KMS-11 (cell line): ENCODE data around the gene SLC6A18.
"Not testable (repeated sequence)": the region's sequence is repeated elsewhere in the genome, so short reads cannot be mapped to it uniquely, and the experiment has no call there.

Source experiments
- H2AFZ ChIP-seq: fragments of 200-600 bp; sonication (generic); 2 replicates; pipeline ENCODE4 v1.6.1; 2016; ENCODE audit warnings: antibody characterized with exemption, mixed run types, low read depth
- H3K27ac ChIP-seq: fragments of 200-600 bp; sonication (generic); 2 replicates; pipeline ENCODE4 v1.6.1; 2016; ENCODE audit warnings: mild to moderate bottlenecking, mixed run types
- H3K27me3 ChIP-seq: fragments of 200-600 bp; sonication (generic); 2 replicates; pipeline ENCODE4 v1.6.1; 2017; ENCODE audit warnings: mild to moderate bottlenecking, low read depth, mixed run types, moderate library complexity; ENCODE audit not compliant: insufficient read depth
- H3K36me3 ChIP-seq: fragments of 200-600 bp; sonication (generic); 2 replicates; pipeline ENCODE4 v1.6.1; 2017; ENCODE audit warnings: mild to moderate bottlenecking, mixed run types; ENCODE audit not compliant: insufficient read depth
- H3K4me1 ChIP-seq: fragments of 200-600 bp; sonication (generic); 2 replicates; pipeline ENCODE4 v1.6.1; 2016; ENCODE audit warnings: mild to moderate bottlenecking, low read depth, mixed run types; ENCODE audit not compliant: poor library complexity, severe bottlenecking
- H3K4me2 ChIP-seq: fragments of 200-600 bp; sonication (generic); 2 replicates; pipeline ENCODE4 v1.7.0; 2016; ENCODE audit warnings: mild to moderate bottlenecking, mixed run types
- H3K4me3 ChIP-seq: fragments of 200-600 bp; sonication (generic); IDR thresholded peaks from 2 replicates; pipeline ENCODE4 v1.6.1; 2017; ENCODE audit warnings: low read depth, low read length, mixed read lengths; ENCODE audit not compliant: insufficient read depth
- H3K79me2 ChIP-seq: fragments of 200-600 bp; sonication (generic); 2 replicates; pipeline ENCODE4 v1.6.1; 2016; ENCODE audit warnings: low read depth, mixed run types; ENCODE audit not compliant: insufficient read depth
- H3K9ac ChIP-seq: fragments of 200-600 bp; sonication (generic); 2 replicates; pipeline ENCODE4 v1.6.1; 2016; ENCODE audit warnings: mild to moderate bottlenecking, mixed run types
- H4K20me1 ChIP-seq: fragments of 200-600 bp; sonication (generic); 2 replicates; pipeline ENCODE4 v1.6.1; 2016; ENCODE audit warnings: mild to moderate bottlenecking, mixed run types; ENCODE audit not compliant: insufficient read depth
- CTCF ChIP-seq: fragments of 200-600 bp; sonication (generic); conservative IDR thresholded peaks from 2 replicates; pipeline ENCODE4 v1.6.1; 2017; ENCODE audit warnings: low read depth, mild to moderate bottlenecking, antibody characterized with exemption, low read length, moderate library complexity, mixed read lengths

SLC6A18 gene

GRCh38 chr5:1279443-1280151 is 54.4 kb downstream of the SLC6A18 start:
- Histone ChIP-seq H3K79me2 (no peaks in the 10 kb centered on the region), H3K36me3 (0 out of 2 replicates have a peak, but pooled peaks cover 4% of the 10 kb centered on the region), H3K9ac (no peak overlapping the region), H4K20me1 (no peaks in the 10 kb centered on the region), H3K27ac (no peak overlapping the region), H3K4me2 (no peak overlapping the region), H2AFZ (no peak overlapping the region), H3K27me3 (no peaks in the 10 kb centered on the region), H3K4me3 (no peak overlapping the region), H3K4me1 (no peaks in the 10 kb centered on the region)
- TF ChIP-seq CTCF, result no peak

- Histone ChIP-seq H3K79me2 (no peaks in the 10 kb centered on the region), H3K27me3 (no peaks in the 10 kb centered on the region), H3K36me3 (0 out of 2 replicates have a peak, but pooled peaks cover 4% of the 10 kb centered on the region), H4K20me1 (no peaks in the 10 kb centered on the region), H3K4me1 (no peaks in the 10 kb centered on the region), H3K4me3 (no peak overlapping the region), H3K27ac (no peak overlapping the region), H3K9ac (no peak overlapping the region), H3K4me2 (no peak overlapping the region), H2AFZ (no peak overlapping the region)
- TF ChIP-seq CTCF, result no peak
Measured at GRCh38 chr5:1280177-1281037, 55.2 kb downstream of the SLC6A18 start.

DNA sequence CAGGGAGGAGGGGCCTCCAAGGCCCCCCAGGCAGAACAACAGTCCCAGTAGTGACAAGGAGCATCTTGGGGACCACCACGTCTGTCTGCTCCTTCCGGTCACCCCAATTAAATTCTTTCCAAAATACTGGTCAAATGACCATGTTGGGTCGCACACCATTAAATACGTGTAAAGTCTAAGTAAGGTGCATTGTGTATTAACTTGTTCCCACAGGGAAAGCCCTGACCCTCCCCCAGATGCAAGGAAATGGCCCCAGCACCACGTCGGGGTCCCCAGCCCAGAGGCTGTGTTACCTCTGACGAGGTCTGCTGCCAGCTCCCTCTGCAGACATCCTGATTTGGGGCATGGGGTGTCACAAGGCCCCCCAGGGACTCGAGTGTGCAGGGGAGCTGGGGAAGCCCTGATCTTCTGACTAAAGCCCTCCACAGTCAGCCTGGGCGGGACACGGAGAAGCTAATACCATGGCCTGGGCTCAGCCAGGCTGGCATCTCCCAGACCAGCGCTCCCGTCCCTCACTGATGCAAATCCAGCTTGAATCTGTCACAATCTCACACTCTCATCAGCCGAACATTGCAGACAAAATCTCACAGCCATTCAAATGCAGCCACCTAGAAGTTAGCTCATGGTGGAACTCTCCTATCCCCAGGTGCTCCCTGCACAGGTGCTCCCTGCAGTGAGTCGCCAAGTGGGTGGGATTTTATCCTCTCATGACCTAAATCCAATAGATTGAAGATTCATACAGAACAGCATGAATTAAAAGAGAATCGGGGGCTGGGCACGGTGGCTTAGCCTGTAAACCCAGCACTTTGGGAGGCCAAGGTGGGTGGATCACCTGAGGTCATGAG is 56.1 kb downstream of the SLC6A18 start:
- Histone ChIP-seq H3K4me2 (no peak overlapping the region), H3K27ac (no peak overlapping the region), H3K4me1 (no peaks in the 10 kb centered on the region), H3K9ac (no peak overlapping the region), H3K79me2 (no peaks in the 10 kb centered on the region), H4K20me1 (no peaks in the 10 kb centered on the region), H3K4me3 (no peak overlapping the region), H2AFZ (no peak overlapping the region), H3K27me3 (no peaks in the 10 kb centered on the region), H3K36me3 (0 out of 2 replicates have a peak, but pooled peaks cover 4% of the 10 kb centered on the region)
- no peak for TF ChIP-seq CTCF

- no peak overlapping the region for H3K27ac ChIP-seq
- no peaks in the 10 kb centered on the region for H3K79me2 ChIP-seq
- H3K4me2 ChIP-seq, result no peak overlapping the region
- no peaks in the 10 kb centered on the region for H3K4me1 ChIP-seq
- no peaks in the 10 kb centered on the region for H3K27me3 ChIP-seq
- no peak for TF ChIP-seq CTCF
- H3K9ac ChIP-seq, result no peak overlapping the region
- H3K36me3 ChIP-seq, result 0 out of 2 replicates have a peak, but pooled peaks cover 4% of the 10 kb centered on the region
- no peak overlapping the region for H2AFZ ChIP-seq
- H4K20me1 ChIP-seq, result no peaks in the 10 kb centered on the region
- H3K4me3 ChIP-seq, result no peak overlapping the region
Measured at GRCh38 chr5:1282131-1282992, 57.2 kb downstream of the SLC6A18 start.

DNA sequence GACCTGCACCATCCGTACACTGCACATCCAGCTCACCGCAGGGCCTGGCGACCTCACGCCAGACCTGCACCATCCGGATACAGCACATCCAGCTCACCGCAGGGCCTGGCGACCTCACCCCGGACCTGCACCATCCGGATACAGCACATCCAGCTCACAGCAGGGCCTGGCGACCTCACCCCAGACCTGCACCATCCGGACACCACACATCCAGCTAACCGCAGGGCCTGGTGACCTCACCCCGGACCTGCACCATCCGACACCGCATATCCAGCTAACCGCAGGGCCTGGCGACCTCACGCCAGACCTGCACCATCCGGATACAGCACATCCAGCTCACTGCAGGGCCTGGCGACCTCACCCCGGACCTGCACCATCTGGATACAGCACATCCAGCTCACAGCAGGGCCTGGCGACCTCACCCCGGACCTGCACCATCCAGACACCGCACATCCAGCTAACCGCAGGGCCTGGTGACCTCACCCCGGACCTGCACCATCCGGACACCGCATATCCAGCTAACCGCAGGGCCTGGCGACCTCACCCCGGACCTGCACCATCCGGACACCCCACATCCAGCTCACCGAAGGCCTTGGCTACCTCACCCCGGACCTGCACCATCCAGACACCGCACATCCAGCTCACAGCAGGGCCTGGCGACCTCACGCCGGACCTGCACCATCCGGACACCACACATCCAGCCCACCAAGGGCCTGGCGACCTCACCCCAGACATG is 58.0 kb downstream of the SLC6A18 start:
- H2AFZ ChIP-seq, H3K4me1 ChIP-seq, H3K27me3 ChIP-seq, H3K4me3 ChIP-seq, H3K36me3 ChIP-seq, H4K20me1 ChIP-seq, H3K4me2 ChIP-seq, H3K9ac ChIP-seq, H3K27ac ChIP-seq, H3K79me2 ChIP-seq: not testable (repeated sequence)
